Measurements from ENCODE around the gene HES5.

- no peak for TF ChIP-seq YY1 (IDR thresholded peaks at IDR 0.05; ENCODE audit: insufficient read depth, insufficient read length)
- no peak for TF ChIP-seq ZNF274 (IDR thresholded peaks at IDR 0.05; ENCODE audit: low read depth, low read length)
These were observed 3.3 kb upstream of the HES5 start for GRCh38 chr1:2533365-2533764.

All from NT2/D1 (cell line).